Neural cell (in vitro differentiated cells): ENCODE data around the gene NPM1. TPM values are rescaled to one million over a fixed set of nuclear protein-coding genes. Genes with fewer than 3 reads are reported as not detected.
"Not testable (repeated sequence)": the region's sequence is repeated elsewhere in the genome, so short reads cannot be mapped to it uniquely, and the experiment has no call there.

Source experiments
- H2AFZ ChIP-seq: fragments of 200-600, 300-800 bp; sonication (generic), shearing (Covaris generic); 2 replicates; pipeline ENCODE4 v1.6.0; 2014; ENCODE audit warnings: low read depth, mild to moderate bottlenecking, antibody characterized with exemption, low read length, moderate library complexity
- H3F3A ChIP-seq: fragments of 200-600 bp; shearing (Covaris generic); 2 replicates; pipeline ENCODE4 v1.6.1; 2016; ENCODE audit warnings: mild to moderate bottlenecking, moderate library complexity, mixed read lengths, antibody characterized with exemption, low read length; ENCODE audit not compliant: insufficient read depth, poor library complexity, severe bottlenecking
- H3K27ac ChIP-seq: fragments of 200-600, 300-800 bp; sonication (generic), shearing (Covaris generic); 2 replicates; pipeline ENCODE4 v1.5.1; 2014; ENCODE audit warnings: mild to moderate bottlenecking, low read length, moderate library complexity
- H3K27me3 ChIP-seq: fragments of 300-800, 200-600 bp; sonication (generic), shearing (Covaris generic); 2 replicates; pipeline ENCODE4 v1.6.0; 2014; ENCODE audit warnings: mild to moderate bottlenecking, low read depth, low read length, moderate library complexity; ENCODE audit not compliant: insufficient read depth
- H3K36me3 ChIP-seq: fragments of 300-800, 200-600 bp; sonication (generic), shearing (Covaris generic); 2 replicates; pipeline ENCODE4 v1.5.1; 2014; ENCODE audit warnings: mild to moderate bottlenecking, antibody characterized with exemption, low read length, moderate library complexity; ENCODE audit not compliant: insufficient read depth
- H3K4me2 ChIP-seq: fragments of 300-800, 200-600 bp; sonication (generic), shearing (Covaris generic); 2 replicates; pipeline ENCODE4 v1.6.0; 2014; ENCODE audit warnings: mild to moderate bottlenecking, low read length
- H3K4me3 ChIP-seq: fragments of 300-800, 200-600 bp; sonication (generic), shearing (Covaris generic); 2 replicates; pipeline ENCODE4 v1.5.1; 2014; ENCODE audit warnings: mild to moderate bottlenecking, low read length, moderate library complexity
- H3K79me2 ChIP-seq: fragments of 200-600 bp; shearing (Covaris generic); replicated peaks from 2 replicates; pipeline ENCODE4 v1.6.0; 2014; ENCODE audit warnings: mild to moderate bottlenecking, low read length, moderate library complexity; ENCODE audit not compliant: insufficient read depth
- H3K9ac ChIP-seq: fragments of 300-800, 200-600 bp; sonication (generic), shearing (Covaris generic); 2 replicates; pipeline ENCODE4 v1.6.1; 2016; ENCODE audit warnings: mild to moderate bottlenecking, low read length, mixed read lengths
- H3K9me2 ChIP-seq: fragments of 200-600 bp; shearing (Covaris generic); 2 replicates; pipeline ENCODE4 v1.6.1; 2016; ENCODE audit warnings: mild to moderate bottlenecking, low read length, mixed read lengths; ENCODE audit not compliant: insufficient read depth
- H3K9me3 ChIP-seq: fragments of 200-600, 300-800 bp; sonication (generic), shearing (Covaris generic); 2 replicates; pipeline ENCODE4 v1.6.1; 2016; ENCODE audit warnings: mild to moderate bottlenecking, mixed run types, low read length, moderate library complexity, mixed read lengths
- H4K20me1 ChIP-seq: fragments of 200-600 bp; shearing (Covaris generic); 2 replicates; pipeline ENCODE4 v1.6.1; 2016; ENCODE audit warnings: mild to moderate bottlenecking, mixed run types; ENCODE audit not compliant: insufficient read depth
- CTCF ChIP-seq: fragments of 450-650 bp; IDR thresholded peaks from 2 replicates; pipeline ENCODE4 v1.5.1; 2014; ENCODE audit warnings: antibody characterized with exemption, mild to moderate bottlenecking, moderate library complexity; ENCODE audit not compliant: poor library complexity, severe bottlenecking
- EP300 ChIP-seq: fragments of 450-650 bp; conservative IDR thresholded peaks from 2 replicates; pipeline ENCODE4 v1.6.1; 2014; ENCODE audit warnings: antibody characterized with exemption, mild to moderate bottlenecking, moderate library complexity; ENCODE audit not compliant: poor library complexity, severe bottlenecking
- EZH2 ChIP-seq: fragments of 200-600, 300-800 bp; shearing (Covaris generic), sonication (generic); IDR thresholded peaks from 2 replicates; pipeline ENCODE4 v1.6.1; 2014; ENCODE audit warnings: antibody characterized with exemption, low read length, borderline replicate concordance, mild to moderate bottlenecking; ENCODE audit not compliant: insufficient read depth, poor library complexity, severe bottlenecking
- MXI1 ChIP-seq: fragments of 450-650 bp; conservative IDR thresholded peaks from 2 replicates; pipeline ENCODE4 v1.6.1; 2014; ENCODE audit warnings: antibody characterized with exemption, mild to moderate bottlenecking; ENCODE audit not compliant: poor library complexity, severe bottlenecking
- POLR2AphosphoS5 ChIP-seq: IDR thresholded peaks from 2 replicates; pipeline ENCODE4 v1.6.1; 2012
- RAD21 ChIP-seq: fragments of 450-650 bp; conservative IDR thresholded peaks from 2 replicates; pipeline ENCODE4 v1.6.1; 2014; ENCODE audit warnings: antibody characterized with exemption, mild to moderate bottlenecking, moderate library complexity
- SMC3 ChIP-seq: fragments of 450-650 bp; conservative IDR thresholded peaks from 2 replicates; pipeline ENCODE4 v1.6.1; 2014; ENCODE audit warnings: antibody characterized with exemption, mild to moderate bottlenecking, moderate library complexity; ENCODE audit not compliant: poor library complexity
- TAF1 ChIP-seq: IDR thresholded peaks from 2 replicates; pipeline ENCODE4 v1.6.1; 2012; ENCODE audit warnings: low read depth
- polyA plus RNA-seq: library from polyadenylated mRNA; depleted of rRNA; stranded (reverse); fragments of >200 nt; gene quantifications from 2 replicates; pipeline ENCODE4 v1.2.3, GENCODE V29; 2014
- TF ChIP-seq, protein P1 (sequence below): IDR thresholded peaks from 2 replicates; pipeline ENCODE4 v1.6.1; 2012; ENCODE audit warnings: borderline replicate concordance

The NPM1 gene
- polyA plus RNA-seq, 1 donor from 2014 or later = 1,141 TPM

GRCh38 chr5:171371326-171371725 lies 16.3 kb upstream of the NPM1 start:
- Histone ChIP-seq H3K9me3 (no peaks in the 10 kb centered on the region), H3K4me2 (no peak overlapping the region), H3K79me2 (no peaks in the 10 kb centered on the region), H4K20me1 (no peaks in the 10 kb centered on the region), H3K9me2 (no peaks in the 10 kb centered on the region), H3K27ac (no peak overlapping the region), H3K4me3 (no peak overlapping the region), H3K27me3 (no peaks in the 10 kb centered on the region), H3K9ac (no peak overlapping the region), H3F3A (no peaks in the 10 kb centered on the region), H3K36me3 (no peaks in the 10 kb centered on the region), H2AFZ (no peak overlapping the region)
- TF ChIP-seq RAD21 (no peak), TAF1 (no peak), MXI1 (no peak)

GRCh38 chr5:171379961-171380360 lies 7.7 kb upstream of the NPM1 start:
- H3K27me3 ChIP-seq = no peaks in the 10 kb centered on the region
- TF ChIP-seq, protein P1, sequence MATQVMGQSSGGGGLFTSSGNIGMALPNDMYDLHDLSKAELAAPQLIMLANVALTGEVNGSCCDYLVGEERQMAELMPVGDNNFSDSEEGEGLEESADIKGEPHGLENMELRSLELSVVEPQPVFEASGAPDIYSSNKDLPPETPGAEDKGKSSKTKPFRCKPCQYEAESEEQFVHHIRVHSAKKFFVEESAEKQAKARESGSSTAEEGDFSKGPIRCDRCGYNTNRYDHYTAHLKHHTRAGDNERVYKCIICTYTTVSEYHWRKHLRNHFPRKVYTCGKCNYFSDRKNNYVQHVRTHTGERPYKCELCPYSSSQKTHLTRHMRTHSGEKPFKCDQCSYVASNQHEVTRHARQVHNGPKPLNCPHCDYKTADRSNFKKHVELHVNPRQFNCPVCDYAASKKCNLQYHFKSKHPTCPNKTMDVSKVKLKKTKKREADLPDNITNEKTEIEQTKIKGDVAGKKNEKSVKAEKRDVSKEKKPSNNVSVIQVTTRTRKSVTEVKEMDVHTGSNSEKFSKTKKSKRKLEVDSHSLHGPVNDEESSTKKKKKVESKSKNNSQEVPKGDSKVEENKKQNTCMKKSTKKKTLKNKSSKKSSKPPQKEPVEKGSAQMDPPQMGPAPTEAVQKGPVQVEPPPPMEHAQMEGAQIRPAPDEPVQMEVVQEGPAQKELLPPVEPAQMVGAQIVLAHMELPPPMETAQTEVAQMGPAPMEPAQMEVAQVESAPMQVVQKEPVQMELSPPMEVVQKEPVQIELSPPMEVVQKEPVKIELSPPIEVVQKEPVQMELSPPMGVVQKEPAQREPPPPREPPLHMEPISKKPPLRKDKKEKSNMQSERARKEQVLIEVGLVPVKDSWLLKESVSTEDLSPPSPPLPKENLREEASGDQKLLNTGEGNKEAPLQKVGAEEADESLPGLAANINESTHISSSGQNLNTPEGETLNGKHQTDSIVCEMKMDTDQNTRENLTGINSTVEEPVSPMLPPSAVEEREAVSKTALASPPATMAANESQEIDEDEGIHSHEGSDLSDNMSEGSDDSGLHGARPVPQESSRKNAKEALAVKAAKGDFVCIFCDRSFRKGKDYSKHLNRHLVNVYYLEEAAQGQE = no peak
- no peak for TF ChIP-seq MXI1
- TF ChIP-seq CTCF = no peak
- TF ChIP-seq SMC3 = no peak
- no peak for TF ChIP-seq RAD21
- TF ChIP-seq TAF1 = no peak
- no peak for TF ChIP-seq EZH2
- TF ChIP-seq POLR2AphosphoS5 = no peak
- no peak for TF ChIP-seq EP300
- no peak overlapping the region for H2AFZ ChIP-seq
- no peaks in the 10 kb centered on the region for H3K36me3 ChIP-seq
- H4K20me1 ChIP-seq = no peaks in the 10 kb centered on the region
- H3F3A ChIP-seq = no peaks in the 10 kb centered on the region
- H3K79me2 ChIP-seq = no peaks in the 10 kb centered on the region
- H3K9ac ChIP-seq = no peak overlapping the region
- no peak overlapping the region for H3K4me3 ChIP-seq
- no peaks in the 10 kb centered on the region for H3K9me2 ChIP-seq
- H3K27ac ChIP-seq = no peak overlapping the region
- no peaks in the 10 kb centered on the region for H3K9me3 ChIP-seq
- H3K4me2 ChIP-seq = no peak overlapping the region

DNA sequence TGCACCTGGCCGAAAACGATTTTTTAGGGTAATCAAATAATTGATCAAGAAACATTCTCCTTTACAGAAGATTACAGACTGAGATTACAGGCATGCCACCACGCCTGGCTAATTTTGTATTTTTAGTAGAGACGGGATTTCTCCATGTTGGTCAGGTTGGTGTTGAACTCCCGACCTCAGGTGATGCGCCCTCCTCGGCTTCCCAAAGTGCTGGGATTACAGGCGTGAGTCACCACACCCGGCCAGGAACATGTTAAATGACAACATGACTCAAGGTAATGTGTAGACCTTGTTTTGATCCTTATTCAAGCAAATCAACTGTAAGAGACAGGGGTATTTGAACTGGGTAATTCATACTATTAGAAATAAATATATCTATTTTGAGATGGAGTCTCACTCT lies 3.2 kb upstream of the NPM1 start:
- H3K79me2 ChIP-seq, H4K20me1 ChIP-seq, H3K4me3 ChIP-seq, H3K4me2 ChIP-seq, H3K9me3 ChIP-seq, H3K27ac ChIP-seq, H3K9ac ChIP-seq, H3K36me3 ChIP-seq, H3F3A ChIP-seq, H3K9me2 ChIP-seq, H3K27me3 ChIP-seq, H2AFZ ChIP-seq: not testable (repeated sequence)

DNA sequence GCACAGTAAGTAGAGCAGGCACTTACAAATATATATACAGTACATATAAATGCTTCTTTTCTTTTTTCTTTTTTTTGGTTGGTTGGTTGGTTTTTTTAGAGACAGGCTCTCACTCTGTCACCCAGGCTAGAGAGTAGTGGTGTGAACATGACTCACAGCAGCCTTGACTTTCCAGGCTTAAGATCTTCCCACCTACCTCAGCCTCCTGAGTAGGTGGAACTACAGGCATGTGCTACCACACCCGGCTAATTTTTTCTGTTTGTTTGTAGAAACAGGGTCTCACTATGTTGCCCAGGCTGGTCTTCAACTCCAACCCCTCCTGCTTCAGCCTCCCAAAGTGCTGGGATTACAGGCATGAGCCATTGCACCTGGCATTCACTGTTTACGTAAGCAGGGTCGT lies 2.6 kb upstream of the NPM1 start:
- not testable (repeated sequence) for H3K9me2 ChIP-seq, H3F3A ChIP-seq, H3K4me2 ChIP-seq, H4K20me1 ChIP-seq, H3K9me3 ChIP-seq, H3K9ac ChIP-seq, H3K27me3 ChIP-seq, H3K4me3 ChIP-seq, H3K36me3 ChIP-seq, H3K27ac ChIP-seq, H2AFZ ChIP-seq
- H3K79me2 ChIP-seq = peaks cover 15% of the 10 kb centered on the region
